Left lobe of liver (tissue), 2 donors: ENCODE measurements around the gene COL19A1. TPM values are rescaled to one million over a fixed set of nuclear protein-coding genes. Genes with fewer than 3 reads are reported as not detected.

Experiments used
- ATAC-seq: fragments of 200-7000 bp; cut with Tn5 transposase; one replicate; pipeline ENCODE4 v1.9.1; 2020; ENCODE audit warnings: mild to moderate bottlenecking, moderate library complexity
- DNase-seq: peaks from one replicate; pipeline ENCODE4 v3.0.0-alpha.2; 2020; ENCODE audit warnings: low spot score
- total RNA-seq: library from RNA; stranded (reverse); gene quantifications from one replicate; pipeline ENCODE4 v1.2.1, GENCODE V29; 2021
- donor health status: DM: no; HTN: no; CAD: no; lungs with moderate emphysema.
- donor health status: DM: no; HTN: yes; CAD: no.

Gene COL19A1
- total RNA-seq, 1 donor from 2014 or later, result 0.10 TPM

- DNase-seq (no peak), ATAC-seq (no peak)
Observed at GRCh38 chr6:70215460-70216108, 349.2 kb downstream of the COL19A1 start.

DNA sequence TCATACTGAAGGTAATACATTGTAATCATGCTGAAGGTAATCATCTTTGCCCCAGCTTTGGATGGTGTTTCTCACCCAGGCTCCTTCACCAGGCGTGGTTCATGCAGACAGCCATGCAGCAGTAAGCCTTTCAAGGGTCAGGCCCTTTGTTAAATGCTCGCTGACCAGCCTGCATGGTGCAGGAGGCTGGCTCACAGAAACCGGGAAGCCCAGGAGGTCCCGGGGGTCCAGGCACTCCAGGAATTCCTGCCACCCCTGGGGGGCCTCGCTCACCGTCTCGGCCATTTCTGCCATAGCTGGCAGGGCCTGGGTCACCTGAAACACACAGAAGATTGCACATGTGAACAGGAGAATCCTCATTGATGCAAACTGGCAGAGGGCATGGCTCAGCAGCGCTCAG lies 350.4 kb downstream of the COL19A1 start:
- DNase-seq (no peak), ATAC-seq (no peak)

GRCh38 chr6:70219943-70220613 lies 353.7 kb downstream of the COL19A1 start:
- DNase-seq (no peak), ATAC-seq (no peak)

- peak; percentile 95 for ATAC-seq
- DNase-seq, result no peak
Observed at GRCh38 chr6:70221025-70221714, 354.8 kb downstream of the COL19A1 start.

DNA sequence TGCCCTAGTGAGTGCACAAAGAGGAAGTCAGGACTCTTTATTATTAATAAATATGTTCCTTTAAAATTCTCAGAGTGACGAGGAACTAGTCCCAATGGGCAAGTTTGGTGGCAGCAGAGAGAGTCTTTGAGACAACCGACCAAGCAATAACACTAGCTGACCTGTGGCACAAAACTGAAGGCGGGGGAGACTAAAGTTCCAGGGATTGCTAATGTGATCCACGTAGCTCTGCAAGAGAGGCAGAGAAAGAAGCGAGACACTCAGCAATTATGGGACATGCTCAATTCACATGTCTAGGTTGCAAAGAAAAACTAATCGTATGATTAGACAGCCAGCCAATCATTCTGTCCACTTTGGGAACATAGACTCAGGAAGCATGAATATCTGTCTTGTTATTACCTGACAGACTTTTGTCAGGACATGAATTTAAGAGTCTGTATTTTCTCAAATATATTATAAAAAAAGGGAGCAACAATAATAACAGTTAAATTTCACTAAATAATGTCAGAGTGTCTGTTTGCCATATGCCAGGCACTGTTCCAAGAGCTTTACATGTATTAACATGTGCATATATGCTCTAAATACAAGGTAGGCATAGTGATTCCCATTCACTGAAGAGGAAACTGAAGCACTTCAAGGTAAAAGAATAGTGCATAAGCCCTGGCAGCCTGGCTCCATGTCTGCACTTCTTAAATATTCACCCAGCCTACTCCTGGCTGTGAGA lies 355.5 kb downstream of the COL19A1 start:
- DNase-seq (no peak), ATAC-seq (peak; percentile 61)

- ATAC-seq (no peak), DNase-seq (no peak)
Observed at GRCh38 chr6:70222439-70222749, 356.0 kb downstream of the COL19A1 start.

- no peak for ATAC-seq
- no peak for DNase-seq
Observed at GRCh38 chr6:70225055-70225454, 358.7 kb downstream of the COL19A1 start.

GRCh38 chr6:70231311-70231710 lies 365.0 kb downstream of the COL19A1 start:
- no peak for DNase-seq
- ATAC-seq, result no peak

DNA sequence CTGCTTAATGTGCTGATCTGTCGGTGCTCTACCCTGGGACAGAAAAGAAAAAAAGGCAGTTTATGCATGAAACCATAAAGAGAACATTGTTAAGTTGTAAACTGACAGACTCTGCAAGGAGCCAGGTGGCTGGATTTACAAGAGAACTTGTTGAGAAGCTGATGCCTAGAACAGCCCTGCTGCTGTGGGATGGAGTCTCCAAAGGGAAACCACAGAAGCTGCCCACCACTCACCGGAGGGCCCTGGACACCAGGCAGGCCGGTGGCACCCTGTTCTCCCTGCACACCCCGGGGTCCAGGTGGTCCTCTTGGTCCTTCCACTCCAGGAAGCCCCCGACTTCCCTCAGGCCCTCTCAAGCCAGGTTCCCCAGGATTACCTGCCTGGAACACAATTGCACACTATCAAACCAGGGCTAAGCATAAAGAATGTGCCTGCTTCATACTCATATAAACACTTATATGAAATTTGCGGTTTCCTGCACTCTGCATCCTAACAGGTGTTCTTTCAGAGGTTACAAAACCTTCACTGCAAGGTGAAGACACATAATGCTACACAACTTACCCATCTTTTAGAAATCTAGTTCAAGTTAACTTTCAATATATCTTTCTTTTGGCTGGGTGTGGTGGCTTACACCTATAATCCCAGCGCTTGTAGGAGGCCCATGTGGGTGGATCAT lies 368.3 kb downstream of the COL19A1 start:
- no peak for DNase-seq
- no peak for ATAC-seq

- DNase-seq (no peak), ATAC-seq (no peak)
Observed at GRCh38 chr6:70236343-70236742, 370.0 kb downstream of the COL19A1 start.

- DNase-seq (no peak), ATAC-seq (peak; percentile 37)
Observed at GRCh38 chr6:70241031-70241430, 374.7 kb downstream of the COL19A1 start.

GRCh38 chr6:70241991-70242420 lies 375.6 kb downstream of the COL19A1 start:
- ATAC-seq (peak; percentile 45), DNase-seq (no peak)

DNA sequence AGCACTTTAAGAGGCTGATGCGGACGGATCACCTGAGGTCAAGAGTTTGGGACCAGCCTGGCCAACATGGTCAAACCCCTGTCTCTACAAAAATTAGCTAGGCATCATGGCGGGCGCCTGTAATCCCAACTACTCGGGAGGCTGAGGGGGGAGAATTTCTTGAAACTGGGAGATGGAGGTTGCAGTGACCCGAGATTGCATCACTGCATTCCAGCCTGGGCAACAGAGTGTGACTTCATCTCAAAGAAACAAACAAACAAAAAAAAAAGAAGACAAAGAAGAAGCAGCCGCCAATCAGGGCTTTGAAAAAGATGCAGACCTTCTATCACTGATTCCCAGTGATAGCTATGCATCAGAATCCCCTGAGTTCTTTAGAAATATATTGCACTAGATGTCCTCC lies 379.8 kb downstream of the COL19A1 start:
- ATAC-seq (no peak), DNase-seq (no peak)

GRCh38 chr6:70252604-70253003 lies 386.2 kb downstream of the COL19A1 start:
- DNase-seq (no peak), ATAC-seq (no peak)

GRCh38 chr6:70253923-70254322 lies 387.6 kb downstream of the COL19A1 start:
- ATAC-seq (no peak), DNase-seq (no peak)

DNA sequence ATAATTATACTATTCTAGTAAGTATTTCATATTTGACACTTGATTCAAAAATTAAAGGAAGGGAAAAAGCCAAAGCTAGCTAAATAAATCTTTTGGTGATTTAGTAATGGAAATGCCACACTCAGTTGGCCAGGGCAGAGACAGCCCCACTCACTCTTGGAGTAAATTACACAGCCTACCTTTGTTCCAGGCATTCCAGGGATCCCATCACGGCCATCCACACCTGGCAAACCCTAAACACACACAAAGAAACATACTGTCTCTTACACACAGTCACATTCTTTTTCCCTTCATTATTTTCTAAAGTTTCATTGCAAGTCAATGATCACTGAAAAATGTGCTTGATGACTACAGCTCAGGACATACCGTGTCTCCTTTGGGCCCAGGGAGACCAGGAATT lies 388.4 kb downstream of the COL19A1 start:
- DNase-seq (no peak), ATAC-seq (no peak)

GRCh38 chr6:70257768-70258273 lies 391.5 kb downstream of the COL19A1 start:
- no peak for ATAC-seq
- DNase-seq, result no peak

- no peak for ATAC-seq
- no peak for DNase-seq
Observed at GRCh38 chr6:70258483-70258882, 392.1 kb downstream of the COL19A1 start.
